Kidney epithelial cell (primary cell): Measurements from ENCODE around the gene GRM2. TPM values are rescaled to one million over a fixed set of nuclear protein-coding genes. Genes with fewer than 3 reads are reported as not detected.

ENCODE experiments used
- DNase-seq: peaks from one replicate; pipeline ENCODE4 v3.0.0-alpha.2; 2010; ENCODE audit warnings: low read depth
- H3K27me3 ChIP-seq: 2 replicates; pipeline ENCODE4 v1.6.0; 2011; ENCODE audit warnings: low read length; ENCODE audit not compliant: control insufficient read depth, insufficient read depth
- H3K36me3 ChIP-seq: 2 replicates; pipeline ENCODE4 v1.5.1; 2011; ENCODE audit warnings: low read length; ENCODE audit not compliant: control insufficient read depth, insufficient read depth
- H3K4me3 ChIP-seq: 2 replicates; pipeline ENCODE4 v1.5.1; 2011; ENCODE audit warnings: low read depth, mild to moderate bottlenecking, control low read depth, low read length
- total RNA-seq: library from RNA; depleted of rRNA; stranded (reverse); fragments of >200 nt; gene quantifications from 2 replicates; pipeline ENCODE4 v1.2.3, GENCODE V29; 2015
- TF ChIP-seq, protein P1 (sequence below): IDR thresholded peaks from 2 replicates; pipeline ENCODE4 v1.5.1; 2011; ENCODE audit warnings: mild to moderate bottlenecking, moderate library complexity, low read length, control low read depth, inconsistent platforms; ENCODE audit not compliant: insufficient read depth, poor library complexity, severe bottlenecking

The GRM2 gene
- total RNA-seq, 1 donor from 2014 or later, result not detected

GRCh38 chr3:51709675-51710074 lies 2.8 kb downstream of the GRM2 start:
- DNase-seq, result no peak
- TF ChIP-seq, protein P1, sequence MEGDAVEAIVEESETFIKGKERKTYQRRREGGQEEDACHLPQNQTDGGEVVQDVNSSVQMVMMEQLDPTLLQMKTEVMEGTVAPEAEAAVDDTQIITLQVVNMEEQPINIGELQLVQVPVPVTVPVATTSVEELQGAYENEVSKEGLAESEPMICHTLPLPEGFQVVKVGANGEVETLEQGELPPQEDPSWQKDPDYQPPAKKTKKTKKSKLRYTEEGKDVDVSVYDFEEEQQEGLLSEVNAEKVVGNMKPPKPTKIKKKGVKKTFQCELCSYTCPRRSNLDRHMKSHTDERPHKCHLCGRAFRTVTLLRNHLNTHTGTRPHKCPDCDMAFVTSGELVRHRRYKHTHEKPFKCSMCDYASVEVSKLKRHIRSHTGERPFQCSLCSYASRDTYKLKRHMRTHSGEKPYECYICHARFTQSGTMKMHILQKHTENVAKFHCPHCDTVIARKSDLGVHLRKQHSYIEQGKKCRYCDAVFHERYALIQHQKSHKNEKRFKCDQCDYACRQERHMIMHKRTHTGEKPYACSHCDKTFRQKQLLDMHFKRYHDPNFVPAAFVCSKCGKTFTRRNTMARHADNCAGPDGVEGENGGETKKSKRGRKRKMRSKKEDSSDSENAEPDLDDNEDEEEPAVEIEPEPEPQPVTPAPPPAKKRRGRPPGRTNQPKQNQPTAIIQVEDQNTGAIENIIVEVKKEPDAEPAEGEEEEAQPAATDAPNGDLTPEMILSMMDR, result no peak
- H3K36me3 ChIP-seq, result peaks cover 1% of the 10 kb centered on the region
- peaks cover 23% of the 10 kb centered on the region for H3K27me3 ChIP-seq
- no peak overlapping the region for H3K4me3 ChIP-seq

DNA sequence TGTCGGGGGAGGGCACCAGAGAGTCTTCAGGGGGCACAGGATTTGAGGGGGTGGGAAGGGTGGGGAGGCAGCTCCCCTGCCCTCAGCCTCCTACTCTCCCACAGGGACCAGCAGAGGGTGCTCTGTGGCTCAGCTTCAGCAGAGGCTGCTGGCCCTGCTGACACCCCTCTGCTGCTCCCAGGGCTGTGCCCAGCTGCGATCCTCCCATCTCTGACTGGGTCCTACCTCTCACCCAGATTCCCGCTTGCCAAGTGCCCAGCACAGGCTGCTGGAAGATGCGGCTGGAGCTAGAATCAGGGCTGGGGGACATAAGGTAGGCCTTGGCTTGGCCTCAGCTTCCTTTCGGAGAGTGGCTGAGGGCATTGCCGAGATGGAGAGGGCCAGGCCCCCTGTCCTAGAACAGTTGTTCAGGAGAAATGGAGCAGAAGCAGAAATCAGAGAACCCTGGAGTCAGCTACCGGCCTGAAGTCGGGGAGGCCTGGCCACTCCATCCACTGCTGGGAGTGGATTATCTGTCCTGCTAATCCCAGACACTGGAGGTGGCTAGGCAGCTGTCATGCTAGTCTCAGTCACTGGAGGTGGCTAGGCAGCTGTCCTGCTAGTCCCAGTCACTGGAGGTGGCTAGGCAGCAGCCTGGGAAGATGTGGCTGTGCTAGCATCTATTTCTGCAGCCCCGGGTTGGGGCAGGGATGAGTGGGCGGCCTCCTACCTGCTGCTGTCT lies 3.9 kb downstream of the GRM2 start:
- DNase-seq, result no peak
- H3K4me3 ChIP-seq, result no peak overlapping the region
- TF ChIP-seq, protein P1, result peak; percentile 27
- peaks cover 23% of the 10 kb centered on the region for H3K27me3 ChIP-seq
- peaks cover 1% of the 10 kb centered on the region for H3K36me3 ChIP-seq

- H3K27me3 ChIP-seq, result peaks cover 23% of the 10 kb centered on the region
- DNase-seq, result no peak
- TF ChIP-seq, protein P1, result no peak
- H3K4me3 ChIP-seq, result no peak overlapping the region
- H3K36me3 ChIP-seq, result no peaks in the 10 kb centered on the region
These were observed 4.6 kb downstream of the GRM2 start for GRCh38 chr3:51711352-51712037.

DNA sequence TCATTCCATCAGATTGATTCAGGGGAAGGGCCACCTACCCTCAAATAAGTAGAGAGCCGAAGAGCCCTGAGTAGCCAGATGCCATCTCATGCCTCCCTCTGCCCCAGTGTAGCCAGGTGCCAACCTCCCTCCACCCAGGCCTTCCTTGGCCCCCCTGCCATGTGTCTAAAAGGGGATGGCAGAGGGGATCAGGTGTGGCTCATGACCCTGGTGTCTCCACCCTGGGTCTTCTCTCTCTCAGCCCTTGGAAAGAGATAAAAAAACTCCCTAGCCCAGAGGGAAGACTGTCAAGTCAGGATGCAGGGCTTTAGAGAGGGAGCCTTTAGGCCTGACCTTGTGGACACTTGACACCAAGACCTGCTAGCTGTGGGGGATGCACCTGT lies 5.2 kb downstream of the GRM2 start:
- DNase-seq, result no peak
- TF ChIP-seq, protein P1, result no peak
- no peak overlapping the region for H3K4me3 ChIP-seq
- peaks cover 22% of the 10 kb centered on the region for H3K27me3 ChIP-seq
- no peaks in the 10 kb centered on the region for H3K36me3 ChIP-seq

GRCh38 chr3:51712511-51712931 lies 5.7 kb downstream of the GRM2 start:
- DNase-seq, result no peak
- TF ChIP-seq, protein P1, result no peak
- Histone ChIP-seq H3K4me3 (no peak overlapping the region), H3K27me3 (peaks cover 17% of the 10 kb centered on the region), H3K36me3 (no peaks in the 10 kb centered on the region)

DNA sequence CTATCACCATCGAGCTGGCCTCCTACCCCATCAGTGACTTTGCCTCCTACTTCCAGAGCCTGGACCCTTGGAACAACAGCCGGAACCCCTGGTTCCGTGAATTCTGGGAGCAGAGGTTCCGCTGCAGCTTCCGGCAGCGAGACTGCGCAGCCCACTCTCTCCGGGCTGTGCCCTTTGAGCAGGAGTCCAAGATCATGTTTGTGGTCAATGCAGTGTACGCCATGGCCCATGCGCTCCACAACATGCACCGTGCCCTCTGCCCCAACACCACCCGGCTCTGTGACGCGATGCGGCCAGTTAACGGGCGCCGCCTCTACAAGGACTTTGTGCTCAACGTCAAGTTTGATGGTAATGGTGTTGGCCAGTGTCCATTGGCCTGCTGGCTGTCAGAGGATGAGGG lies 6.1 kb downstream of the GRM2 start:
- Histone ChIP-seq H3K27me3 (peaks cover 12% of the 10 kb centered on the region), H3K36me3 (no peaks in the 10 kb centered on the region), H3K4me3 (no peak overlapping the region)
- no peak for DNase-seq
- TF ChIP-seq, protein P1, result no peak
